NCI-H2081 treated with DMSO at 0.1 percent for 48 hours (cell line): ENCODE measurements around the gene PNRC1.
"Not testable (repeated sequence)": the region's sequence is repeated elsewhere in the genome, so short reads cannot be mapped to it uniquely, and the experiment has no call there.

Experiments used
- DNase-seq: peaks from one replicate; lab custom pipeline; 2025; lab: John Stamatoyannopoulos, UW

PNRC1 gene

GRCh38 chr6:89080281-89081128 is at the start of gene PNRC1:
TSS of gene PNRC1 (plus strand) at chr6:89080751. CDS start at chr6:89080895, 144 bp downstream.
- peak; percentile 91 for DNase-seq

GRCh38 chr6:89032599-89032998 is 48.0 kb upstream of the PNRC1 start:
- no peak for DNase-seq

- no peak for DNase-seq
Observed at GRCh38 chr6:89033461-89033860, 47.1 kb upstream of the PNRC1 start.

GRCh38 chr6:89034116-89034515 is 46.4 kb upstream of the PNRC1 start:
- DNase-seq, result not testable (repeated sequence)

GRCh38 chr6:89034586-89035251 is 45.8 kb upstream of the PNRC1 start:
- no peak for DNase-seq

- DNase-seq, result no peak
Observed at GRCh38 chr6:89035252-89036101, 45.1 kb upstream of the PNRC1 start.

- DNase-seq, result no peak
Observed at GRCh38 chr6:89037141-89037900, 43.2 kb upstream of the PNRC1 start.

GRCh38 chr6:89037901-89038293 is 42.7 kb upstream of the PNRC1 start:
- DNase-seq, result not testable (repeated sequence)

- DNase-seq, result no peak
Observed at GRCh38 chr6:89042664-89043063, 37.9 kb upstream of the PNRC1 start.

- DNase-seq, result no peak
Observed at GRCh38 chr6:89044328-89045010, 36.1 kb upstream of the PNRC1 start.

GRCh38 chr6:89045011-89045387 is 35.6 kb upstream of the PNRC1 start:
- DNase-seq, result no peak

GRCh38 chr6:89045576-89045975 is 35.0 kb upstream of the PNRC1 start:
- DNase-seq, result no peak

GRCh38 chr6:89047473-89047872 is 33.1 kb upstream of the PNRC1 start:
- DNase-seq, result no peak

- DNase-seq, result no peak
Observed at GRCh38 chr6:89048288-89048923, 32.1 kb upstream of the PNRC1 start.

GRCh38 chr6:89048985-89049384 is 31.6 kb upstream of the PNRC1 start:
- no peak for DNase-seq

GRCh38 chr6:89050155-89050554 is 30.4 kb upstream of the PNRC1 start:
- no peak for DNase-seq

GRCh38 chr6:89050697-89051096 is 29.9 kb upstream of the PNRC1 start:
- DNase-seq, result no peak

- no peak for DNase-seq
Observed at GRCh38 chr6:89051676-89052075, 28.9 kb upstream of the PNRC1 start.

- no peak for DNase-seq
Observed at GRCh38 chr6:89054208-89054607, 26.3 kb upstream of the PNRC1 start.

GRCh38 chr6:89057759-89058158 is 22.8 kb upstream of the PNRC1 start:
- no peak for DNase-seq

- no peak for DNase-seq
Observed at GRCh38 chr6:89058627-89059026, 21.9 kb upstream of the PNRC1 start.
